ENCODE measurements around the gene C4orf50. TPM values are rescaled to one million over a fixed set of nuclear protein-coding genes. Genes with fewer than 3 reads are reported as not detected.

Gene C4orf50
- total RNA-seq, 1 experiment from 2014 or later: not detected

- no peaks in the 10 kb centered on the region for H3K36me3 ChIP-seq
- no peak overlapping the region for H3K4me3 ChIP-seq
- DNase-seq: no peak
- no peaks in the 10 kb centered on the region for H3K9me3 ChIP-seq
- H3K27me3 ChIP-seq: no peaks in the 10 kb centered on the region
Measured at GRCh38 chr4:5970381-5971077, 47.7 kb downstream of the C4orf50 start.

GRCh38 chr4:5969777-5970176, 48.5 kb downstream of the C4orf50 start:
- no peak for DNase-seq
- no peaks in the 10 kb centered on the region for H3K9me3 ChIP-seq
- no peaks in the 10 kb centered on the region for H3K27me3 ChIP-seq
- H3K4me3 ChIP-seq: no peak overlapping the region
- H3K36me3 ChIP-seq: no peaks in the 10 kb centered on the region

GRCh38 chr4:5969336-5969735, 48.9 kb downstream of the C4orf50 start:
- Histone ChIP-seq H3K36me3 (no peaks in the 10 kb centered on the region), H3K4me3 (no peak overlapping the region), H3K27me3 (no peaks in the 10 kb centered on the region), H3K9me3 (no peaks in the 10 kb centered on the region)
- no peak for DNase-seq

GRCh38 chr4:5968246-5968645, 50.0 kb downstream of the C4orf50 start:
- no peaks in the 10 kb centered on the region for H3K27me3 ChIP-seq
- no peak for DNase-seq
- H3K4me3 ChIP-seq: no peak overlapping the region
- H3K36me3 ChIP-seq: no peaks in the 10 kb centered on the region
- no peaks in the 10 kb centered on the region for H3K9me3 ChIP-seq

GRCh38 chr4:5967783-5968182, 50.4 kb downstream of the C4orf50 start:
- Histone ChIP-seq H3K4me3 (no peak overlapping the region), H3K9me3 (no peaks in the 10 kb centered on the region), H3K27me3 (no peaks in the 10 kb centered on the region), H3K36me3 (no peaks in the 10 kb centered on the region)
- no peak for DNase-seq

GRCh38 chr4:5965225-5965624, 53.0 kb downstream of the C4orf50 start:
- no peak for DNase-seq
- H3K27me3 ChIP-seq: no peaks in the 10 kb centered on the region
- no peaks in the 10 kb centered on the region for H3K36me3 ChIP-seq

GRCh38 chr4:5964030-5964429, 54.2 kb downstream of the C4orf50 start:
- no peak for DNase-seq
- no peak overlapping the region for H3K4me3 ChIP-seq

More at GRCh38 chr4:5965225-5965624, 53.0 kb downstream of the C4orf50 start:
- Histone ChIP-seq H3K4me3 (no peak overlapping the region), H3K9me3 (no peaks in the 10 kb centered on the region)

GRCh38 chr4:5963611-5964010, 54.6 kb downstream of the C4orf50 start:
- no peaks in the 10 kb centered on the region for H3K36me3 ChIP-seq
- DNase-seq: no peak
- no peaks in the 10 kb centered on the region for H3K27me3 ChIP-seq
- no peaks in the 10 kb centered on the region for H3K9me3 ChIP-seq
- no peak overlapping the region for H3K4me3 ChIP-seq

More at GRCh38 chr4:5964030-5964429, 54.2 kb downstream of the C4orf50 start:
- no peaks in the 10 kb centered on the region for H3K36me3 ChIP-seq
- H3K9me3 ChIP-seq: no peaks in the 10 kb centered on the region
- no peaks in the 10 kb centered on the region for H3K27me3 ChIP-seq

- no peak for DNase-seq
- H3K4me3 ChIP-seq: no peak overlapping the region
- no peaks in the 10 kb centered on the region for H3K36me3 ChIP-seq
- H3K27me3 ChIP-seq: no peaks in the 10 kb centered on the region
- H3K9me3 ChIP-seq: no peaks in the 10 kb centered on the region
Measured at GRCh38 chr4:5962416-5962815, 55.8 kb downstream of the C4orf50 start.

- no peak overlapping the region for H3K4me3 ChIP-seq
- no peaks in the 10 kb centered on the region for H3K27me3 ChIP-seq
- no peak for DNase-seq
- H3K36me3 ChIP-seq: no peaks in the 10 kb centered on the region
- H3K9me3 ChIP-seq: no peaks in the 10 kb centered on the region
Measured at GRCh38 chr4:5960252-5960880, 57.9 kb downstream of the C4orf50 start.

- H3K27me3 ChIP-seq: no peaks in the 10 kb centered on the region
- H3K36me3 ChIP-seq: no peaks in the 10 kb centered on the region
- H3K9me3 ChIP-seq: no peaks in the 10 kb centered on the region
- no peak overlapping the region for H3K4me3 ChIP-seq
- DNase-seq: no peak
Measured at GRCh38 chr4:5959211-5959982, 58.8 kb downstream of the C4orf50 start.

GRCh38 chr4:5958199-5958735, 60.0 kb downstream of the C4orf50 start:
- H3K36me3 ChIP-seq: no peaks in the 10 kb centered on the region
- no peaks in the 10 kb centered on the region for H3K9me3 ChIP-seq
- DNase-seq: no peak
- H3K27me3 ChIP-seq: no peaks in the 10 kb centered on the region
- H3K4me3 ChIP-seq: no peak overlapping the region

GRCh38 chr4:5957076-5957475, 61.2 kb downstream of the C4orf50 start:
- Histone ChIP-seq H3K9me3 (no peaks in the 10 kb centered on the region), H3K27me3 (0 out of 2 replicates have a peak, but pooled peaks cover 2% of the 10 kb centered on the region), H3K36me3 (no peaks in the 10 kb centered on the region), H3K4me3 (no peak overlapping the region)
- DNase-seq: no peak

- Histone ChIP-seq H3K4me3 (no peak overlapping the region), H3K27me3 (0 out of 2 replicates have a peak, but pooled peaks cover 2% of the 10 kb centered on the region), H3K36me3 (no peaks in the 10 kb centered on the region), H3K9me3 (no peaks in the 10 kb centered on the region)
- peak; percentile 10 for DNase-seq
Measured at GRCh38 chr4:5956285-5957021, 61.8 kb downstream of the C4orf50 start.

- no peaks in the 10 kb centered on the region for H3K36me3 ChIP-seq
- no peak for DNase-seq
- H3K9me3 ChIP-seq: no peaks in the 10 kb centered on the region
- H3K4me3 ChIP-seq: no peak overlapping the region
- H3K27me3 ChIP-seq: 0 out of 2 replicates have a peak, but pooled peaks cover 2% of the 10 kb centered on the region
Measured at GRCh38 chr4:5955856-5956255, 62.4 kb downstream of the C4orf50 start.

- Histone ChIP-seq H3K4me3 (no peak overlapping the region), H3K9me3 (no peaks in the 10 kb centered on the region), H3K27me3 (0 out of 2 replicates have a peak, but pooled peaks cover 2% of the 10 kb centered on the region), H3K36me3 (no peaks in the 10 kb centered on the region)
- no peak for DNase-seq
Measured at GRCh38 chr4:5955201-5955821, 62.9 kb downstream of the C4orf50 start.
